MM.1S (cell line): ENCODE results near the gene SLC39A6.
"Not testable (repeated sequence)": the region's sequence is repeated elsewhere in the genome, so short reads cannot be mapped to it uniquely, and the experiment has no call there.

Source experiments
- CTCF ChIP-seq: fragments of 300-600 bp; sonication (generic); IDR thresholded peaks from 2 replicates; pipeline ENCODE4 v1.5.1; 2016; ENCODE audit warnings: antibody characterized with exemption, low read length, mixed read lengths
- EZH2 ChIP-seq: fragments of 300-600 bp; sonication (generic); optimal IDR thresholded peaks from 2 replicates; pipeline ENCODE3; 2017; ENCODE audit warnings: low read depth, mild to moderate bottlenecking, antibody characterized with exemption, low read length, mixed read lengths
- EZH2phosphoT487 ChIP-seq: fragments of 300-600 bp; sonication (generic); IDR thresholded peaks from 2 replicates; pipeline ENCODE4 v1.6.1; 2018; ENCODE audit warnings: antibody characterized with exemption, low read length

GRCh38 chr18:36077764-36078163 lies 51.4 kb downstream of the SLC39A6 start:
- not testable (repeated sequence) for TF ChIP-seq CTCF, EZH2, EZH2phosphoT487
